ENCODE measurements around the gene HLCS.

The HLCS gene

DNA sequence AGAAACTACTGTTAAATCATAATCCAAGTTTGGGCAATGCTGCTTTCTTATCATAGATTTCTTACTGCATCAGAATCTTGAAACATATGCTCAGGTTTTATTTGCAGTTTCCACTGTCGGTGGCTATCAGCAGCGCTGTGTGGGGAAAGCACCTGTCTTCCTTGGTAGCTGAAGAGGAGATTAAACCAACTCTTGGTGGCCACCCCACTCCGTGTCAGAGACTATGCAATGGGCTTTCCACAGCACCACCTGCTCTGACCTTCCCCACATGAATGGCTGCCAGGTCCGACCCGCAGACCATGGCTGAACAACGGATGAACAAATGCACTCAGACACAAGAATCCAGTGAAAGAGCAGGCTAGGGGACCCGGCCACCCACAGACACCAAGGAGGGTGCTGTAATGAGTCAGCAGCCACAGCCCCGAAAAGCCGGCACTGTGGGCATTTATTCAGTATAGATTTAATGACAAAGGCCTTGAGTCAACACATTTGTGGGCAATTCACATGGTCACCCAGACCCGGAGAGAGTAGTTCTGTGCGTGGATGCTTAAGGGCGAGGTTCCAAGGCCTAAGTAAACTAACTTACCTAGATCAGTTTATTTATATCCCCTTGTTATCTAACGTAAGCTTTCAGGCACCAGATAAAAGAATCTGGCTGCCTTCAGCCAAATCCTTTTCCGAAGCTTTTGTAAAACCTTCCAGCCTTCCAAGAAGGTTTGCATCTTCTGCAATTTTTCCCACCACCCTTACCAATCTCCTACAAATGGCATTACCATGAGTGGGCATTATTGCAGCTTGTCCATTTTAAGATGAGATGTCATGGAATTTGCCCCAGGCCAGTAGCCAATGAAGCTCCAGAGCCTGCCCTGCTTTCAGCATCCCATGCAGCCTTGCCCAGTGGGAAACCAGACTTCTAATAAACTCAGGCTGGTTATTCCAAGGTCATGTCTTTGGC, 82.7 kb downstream of the HLCS start:
- H3K27ac ChIP-seq, result no peak overlapping the region
- no peak overlapping the region for H3K4me3 ChIP-seq (ENCODE audit: low read depth in 1 of 2, low read length in 1 of 2)
- H3K27me3 ChIP-seq, result no peaks in the 10 kb centered on the region
- TF ChIP-seq, protein P1, sequence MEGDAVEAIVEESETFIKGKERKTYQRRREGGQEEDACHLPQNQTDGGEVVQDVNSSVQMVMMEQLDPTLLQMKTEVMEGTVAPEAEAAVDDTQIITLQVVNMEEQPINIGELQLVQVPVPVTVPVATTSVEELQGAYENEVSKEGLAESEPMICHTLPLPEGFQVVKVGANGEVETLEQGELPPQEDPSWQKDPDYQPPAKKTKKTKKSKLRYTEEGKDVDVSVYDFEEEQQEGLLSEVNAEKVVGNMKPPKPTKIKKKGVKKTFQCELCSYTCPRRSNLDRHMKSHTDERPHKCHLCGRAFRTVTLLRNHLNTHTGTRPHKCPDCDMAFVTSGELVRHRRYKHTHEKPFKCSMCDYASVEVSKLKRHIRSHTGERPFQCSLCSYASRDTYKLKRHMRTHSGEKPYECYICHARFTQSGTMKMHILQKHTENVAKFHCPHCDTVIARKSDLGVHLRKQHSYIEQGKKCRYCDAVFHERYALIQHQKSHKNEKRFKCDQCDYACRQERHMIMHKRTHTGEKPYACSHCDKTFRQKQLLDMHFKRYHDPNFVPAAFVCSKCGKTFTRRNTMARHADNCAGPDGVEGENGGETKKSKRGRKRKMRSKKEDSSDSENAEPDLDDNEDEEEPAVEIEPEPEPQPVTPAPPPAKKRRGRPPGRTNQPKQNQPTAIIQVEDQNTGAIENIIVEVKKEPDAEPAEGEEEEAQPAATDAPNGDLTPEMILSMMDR (IDR thresholded peaks at IDR 0.05), result no peak
- no peaks in the 10 kb centered on the region for H3K36me3 ChIP-seq
- H3K9me3 ChIP-seq, result no peaks in the 10 kb centered on the region
- H3K4me1 ChIP-seq (ENCODE audit: control insufficient read depth in 1 of 2, insufficient read depth in 1 of 2, low read depth in 1 of 2, low read length in 1 of 2), result no peaks in the 10 kb centered on the region

DNA sequence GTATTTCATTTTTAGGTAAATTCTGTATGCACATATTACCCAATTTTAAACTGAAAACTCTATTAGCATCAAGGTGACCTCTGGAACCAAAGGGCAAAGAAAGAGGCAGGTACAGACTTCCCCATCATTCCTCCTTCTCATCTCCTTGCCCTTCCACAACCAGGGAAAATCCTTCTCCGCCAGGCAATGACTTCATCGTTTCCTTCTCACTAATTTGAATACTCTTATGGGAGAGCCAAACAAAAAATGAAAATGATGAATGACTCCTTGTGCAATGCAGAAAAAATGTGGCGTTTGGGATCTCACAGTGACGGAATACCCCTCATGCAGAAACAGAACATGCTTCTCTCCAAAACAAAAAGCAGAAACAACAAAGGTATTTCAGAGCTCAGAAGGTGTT, 83.7 kb downstream of the HLCS start:
- H3K27me3 ChIP-seq, result no peaks in the 10 kb centered on the region
- no peak overlapping the region for H3K4me3 ChIP-seq (ENCODE audit: low read depth in 1 of 2, low read length in 1 of 2)
- no peaks in the 10 kb centered on the region for H3K9me3 ChIP-seq
- TF ChIP-seq, protein P1 (IDR thresholded peaks at IDR 0.05), result no peak
- H3K36me3 ChIP-seq, result no peaks in the 10 kb centered on the region
- no peak overlapping the region for H3K27ac ChIP-seq
- no peaks in the 10 kb centered on the region for H3K4me1 ChIP-seq (ENCODE audit: control insufficient read depth in 1 of 2, insufficient read depth in 1 of 2, low read depth in 1 of 2, low read length in 1 of 2)

DNA sequence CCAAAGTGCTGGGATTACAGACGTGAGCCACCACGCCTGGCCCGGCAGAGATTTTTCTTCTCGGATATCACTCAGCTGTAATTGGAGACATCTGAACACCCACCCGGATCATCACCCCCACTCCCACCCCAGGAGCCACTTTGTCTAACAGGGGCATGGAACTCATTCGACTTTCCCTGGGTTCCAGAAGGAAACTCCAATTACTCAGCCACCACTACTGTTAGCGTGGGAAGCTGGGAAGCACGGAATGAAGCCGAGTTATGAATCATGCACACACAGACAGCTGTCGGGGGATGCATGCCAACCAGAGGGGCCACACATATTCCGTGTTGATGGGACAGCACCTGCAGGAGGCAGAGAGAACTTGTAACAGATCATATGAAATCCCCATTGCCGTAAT, 85.2 kb downstream of the HLCS start:
- no peaks in the 10 kb centered on the region for H3K9me3 ChIP-seq
- TF ChIP-seq, protein P1 (IDR thresholded peaks at IDR 0.05), result no peak
- H3K4me3 ChIP-seq (ENCODE audit: low read depth in 1 of 2, low read length in 1 of 2), result no peak overlapping the region
- no peaks in the 10 kb centered on the region for H3K36me3 ChIP-seq
- no peaks in the 10 kb centered on the region for H3K27me3 ChIP-seq
- H3K4me1 ChIP-seq (ENCODE audit: control insufficient read depth in 1 of 2, insufficient read depth in 1 of 2, low read depth in 1 of 2, low read length in 1 of 2), result no peaks in the 10 kb centered on the region
- no peak overlapping the region for H3K27ac ChIP-seq

DNA sequence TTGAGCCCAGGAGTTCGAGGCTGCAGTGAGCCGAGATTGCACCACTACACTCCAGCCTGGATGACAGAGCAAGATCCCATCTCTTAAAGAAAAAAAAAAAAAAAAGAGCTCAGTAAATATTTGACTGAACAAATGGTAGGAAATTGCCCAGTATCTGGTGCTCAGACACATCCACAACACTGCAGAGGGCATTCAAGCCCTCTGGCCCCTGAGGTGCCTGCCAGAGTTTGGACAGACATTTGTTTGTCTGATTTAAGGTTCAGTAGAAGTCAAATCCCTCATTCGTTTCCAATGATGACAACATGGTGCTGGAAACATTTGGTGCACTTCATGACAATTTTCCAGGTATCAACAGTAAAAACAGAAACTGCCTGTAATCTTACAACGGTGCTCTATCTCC, 86.6 kb downstream of the HLCS start:
- H3K4me3 ChIP-seq (ENCODE audit: low read depth in 1 of 2, low read length in 1 of 2), result no peak overlapping the region

DNA sequence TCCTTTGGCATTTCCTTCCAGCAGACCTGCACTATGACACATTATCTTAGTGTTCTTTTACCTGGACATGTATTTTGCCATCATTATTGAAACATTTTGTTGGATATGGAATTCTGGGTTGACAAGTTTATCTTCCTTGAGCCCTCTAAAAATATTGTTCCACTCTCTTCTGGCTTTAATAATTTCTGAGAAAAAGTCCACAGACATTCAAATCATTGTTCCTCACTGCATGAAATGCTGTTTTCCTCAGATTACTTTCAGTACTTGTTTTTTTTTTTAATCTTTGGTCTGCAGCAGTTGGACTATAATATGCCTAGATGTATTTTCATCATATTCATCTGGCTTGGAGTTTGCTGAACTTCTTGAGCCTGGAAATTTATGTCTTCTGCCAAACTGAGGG, 88.7 kb downstream of the HLCS start:
- H3K9me3 ChIP-seq, result no peaks in the 10 kb centered on the region
- H3K27me3 ChIP-seq, result no peaks in the 10 kb centered on the region
- no peaks in the 10 kb centered on the region for H3K36me3 ChIP-seq
- no peak overlapping the region for H3K4me3 ChIP-seq (ENCODE audit: low read depth in 1 of 2, low read length in 1 of 2)
- H3K4me1 ChIP-seq (ENCODE audit: control insufficient read depth in 1 of 2, insufficient read depth in 1 of 2, low read depth in 1 of 2, low read length in 1 of 2), result no peaks in the 10 kb centered on the region
- H3K27ac ChIP-seq, result no peak overlapping the region
- TF ChIP-seq, protein P1 (IDR thresholded peaks at IDR 0.05), result no peak

More for the DNA sequence above, 86.6 kb downstream of the HLCS start:
- Histone ChIP-seq H3K4me1 (ENCODE audit: control insufficient read depth in 1 of 2, insufficient read depth in 1 of 2, low read depth in 1 of 2, low read length in 1 of 2) (no peaks in the 10 kb centered on the region), H3K36me3 (no peaks in the 10 kb centered on the region), H3K27ac (no peak overlapping the region), H3K9me3 (no peaks in the 10 kb centered on the region), H3K27me3 (no peaks in the 10 kb centered on the region)
- TF ChIP-seq, protein P1 (IDR thresholded peaks at IDR 0.05), result no peak
